Right ventricle myocardium inferior (tissue), 1 donor: ENCODE measurements around the gene NINL. TPM values are rescaled to one million over a fixed set of nuclear protein-coding genes. Genes with fewer than 3 reads are reported as not detected.
"Not testable (repeated sequence)": the region's sequence is repeated elsewhere in the genome, so short reads cannot be mapped to it uniquely, and the experiment has no call there.

ENCODE experiments used
- ATAC-seq: fragments of 200-7000 bp; cut with Tn5 transposase; one replicate; pipeline ENCODE4 v1.9.1; 2020; ENCODE audit warnings: mild to moderate bottlenecking, moderate library complexity
- DNase-seq: peaks from one replicate; pipeline ENCODE4 v3.0.0; 2021; ENCODE audit errors: missing footprints
- intact Hi-C: fragments of 100-400 bp; cut with DNase I; formaldehyde crosslinking; loops from one replicate; pipeline ENCODE4 v1.11.0; 2022
- total RNA-seq: library from RNA; stranded (reverse); fragmentation: NEBNext Ultra II Directional; extraction: Animal tissue kit (Norgen Biotek cat#: 25700); gene quantifications from one replicate; pipeline ENCODE4 v1.2.1, GENCODE V29; 2021
- donor health status: DM: no; HTN: yes; CAD: no; lungs with severe emphysema.

Gene NINL
- total RNA-seq, 1 donor from 2014 or later: 7.8 TPM

DNA sequence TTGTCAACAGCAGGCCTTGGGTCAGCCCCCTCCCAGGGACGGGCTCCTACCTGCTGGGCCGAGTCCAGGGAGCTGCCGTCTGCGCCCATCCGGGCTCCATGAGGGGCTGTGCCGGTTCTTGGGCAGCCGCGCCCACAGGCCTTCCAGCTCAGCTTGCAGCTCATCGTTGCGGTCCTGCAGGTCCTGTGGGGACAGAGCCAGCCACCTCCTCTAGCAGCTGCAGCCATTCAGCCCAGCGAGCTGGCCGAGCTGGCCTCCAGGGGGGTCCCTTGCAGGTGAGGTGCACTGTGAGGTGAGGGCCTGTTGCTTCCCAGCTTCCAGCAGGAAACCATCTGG, 103.4 kb downstream of the NINL start:
- intact Hi-C loops: loop anchor here (10.0 kb wide), 1 partner anchor 63 kb away; no protein-coding TSS in a partner anchor
- DNase-seq (peak; percentile 13), ATAC-seq (no peak)

DNA sequence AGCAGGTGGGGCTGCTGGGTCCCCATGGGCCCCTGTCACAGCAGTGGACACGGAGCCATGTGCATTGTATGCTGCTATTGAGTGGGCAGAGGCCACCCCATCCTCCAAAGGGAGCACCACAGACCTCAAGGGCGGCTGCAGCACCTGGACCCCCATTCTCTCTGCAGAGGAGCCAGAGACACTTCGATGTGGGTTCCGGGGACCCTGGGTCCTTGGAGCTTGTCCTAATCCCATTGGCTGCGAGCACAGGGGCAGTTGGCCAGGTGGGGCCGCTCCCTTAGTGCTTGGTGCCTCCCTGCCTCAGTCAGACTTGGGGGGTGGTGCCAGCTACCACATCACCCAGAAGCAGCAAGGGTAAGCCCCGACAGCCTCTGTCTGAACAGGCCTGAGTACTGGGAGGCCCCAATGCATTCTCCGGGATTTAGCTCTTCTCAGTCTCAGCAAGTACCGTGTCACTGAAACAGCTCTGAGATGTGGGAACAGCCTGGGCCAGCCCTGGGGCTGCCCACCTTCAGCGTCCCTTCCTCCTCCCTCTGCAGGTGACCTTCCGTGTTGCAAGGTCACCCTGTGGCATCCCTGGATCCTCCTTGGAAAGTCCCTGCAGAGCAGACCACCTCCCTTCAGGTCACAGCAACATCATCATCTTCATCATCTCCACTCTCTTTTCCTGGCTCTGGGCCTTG, 104.0 kb downstream of the NINL start:
- intact Hi-C loops: loop anchor here (10.0 kb wide), 1 partner anchor 63 kb away; no protein-coding TSS in a partner anchor
- DNase-seq (peak; percentile 55), ATAC-seq (no peak)

- no peak for ATAC-seq
- intact Hi-C loops: loop anchor here (10.0 kb wide), 1 partner anchor 64 kb away; no protein-coding TSS in a partner anchor
- DNase-seq: peak; percentile 49
Observed at GRCh38 chr20:25480797-25481196, 104.5 kb downstream of the NINL start.

DNA sequence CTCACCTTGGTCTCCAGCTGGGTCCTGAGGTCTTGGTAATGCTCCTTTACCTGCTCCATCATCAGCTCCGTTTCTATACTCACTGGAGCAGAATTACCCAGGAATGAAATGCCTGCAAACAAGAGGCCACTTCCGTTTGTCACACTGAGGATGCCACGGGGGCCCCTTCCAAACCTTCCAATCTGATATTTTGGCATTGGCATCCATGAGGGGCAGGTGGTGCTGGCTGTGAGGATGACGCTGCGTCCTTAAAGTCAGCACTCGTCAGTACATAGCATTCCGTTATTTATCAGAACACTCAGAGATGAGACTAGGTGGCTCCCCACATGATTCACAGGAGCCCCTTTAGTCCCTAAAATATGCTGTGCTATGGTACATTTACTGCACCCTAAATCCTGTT, 105.2 kb downstream of the NINL start:
- DNase-seq (no peak), ATAC-seq (no peak)
- intact Hi-C loops: loop anchor here (10.0 kb wide), 1 partner anchor 65 kb away; no protein-coding TSS in a partner anchor

DNA sequence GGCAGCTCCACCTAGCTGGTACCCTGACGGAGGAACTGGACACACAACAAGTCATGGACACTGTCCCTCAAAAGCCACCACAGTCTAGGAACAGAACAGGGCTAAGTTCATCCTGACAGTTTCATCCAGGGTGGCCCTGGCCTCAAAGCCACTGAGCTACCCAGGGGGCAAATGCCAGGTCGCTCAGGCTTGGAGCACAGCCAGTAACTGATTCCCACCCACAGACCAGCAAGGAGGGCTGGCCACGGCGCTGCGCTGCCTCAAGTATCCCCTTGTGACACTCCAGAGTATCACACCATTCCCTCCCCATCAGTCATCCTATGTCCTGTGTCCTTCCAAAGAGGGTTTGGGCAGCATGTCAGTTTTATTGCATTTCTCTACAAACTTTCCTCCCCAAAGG, 105.7 kb downstream of the NINL start:
- intact Hi-C loops: loop anchor here (10.0 kb wide), 1 partner anchor 65 kb away; no protein-coding TSS in a partner anchor

DNA sequence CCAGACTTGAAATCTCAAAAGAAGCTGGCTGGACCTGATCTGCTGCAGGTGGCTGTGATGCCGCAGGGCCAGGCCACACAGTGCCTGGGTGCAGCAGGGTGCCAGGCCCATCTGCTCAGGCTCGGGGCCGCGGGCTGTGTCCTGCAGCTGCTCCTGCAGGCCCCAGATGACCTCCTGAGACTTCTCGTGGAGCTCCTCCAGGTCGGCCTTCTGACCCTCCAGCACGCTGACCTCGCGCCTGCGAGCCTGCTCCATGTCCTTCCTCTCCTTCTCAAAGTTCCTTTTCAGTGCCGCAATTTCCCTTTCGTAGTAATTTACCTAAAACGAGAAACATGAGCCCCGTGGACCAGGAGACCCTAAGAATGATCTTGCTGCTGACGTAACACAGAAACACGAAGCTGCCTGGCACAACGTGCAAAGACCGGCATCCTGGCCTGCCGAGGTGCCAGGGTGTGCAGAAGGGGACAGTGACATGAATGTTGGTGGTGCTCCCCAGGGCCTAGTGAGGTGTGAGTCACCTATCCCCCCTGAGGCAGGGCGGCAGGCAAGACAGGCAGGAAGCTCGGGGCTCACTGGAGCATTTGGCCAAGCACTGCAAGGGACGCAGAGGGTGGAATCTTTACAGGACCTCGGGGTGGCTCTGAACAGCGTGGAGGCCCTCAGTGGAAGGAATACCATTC, 106.3 kb downstream of the NINL start:
- ATAC-seq: no peak
- no peak for DNase-seq
- intact Hi-C loops: no loop called here

More for the DNA sequence above, 105.7 kb downstream of the NINL start:
- DNase-seq: no peak
- ATAC-seq: no peak

- ATAC-seq (no peak), DNase-seq (no peak)
- intact Hi-C loops: no loop called here
Observed at GRCh38 chr20:25477014-25477882, 108.1 kb downstream of the NINL start.

GRCh38 chr20:25476106-25477013, 109.0 kb downstream of the NINL start:
- intact Hi-C loops: no loop called here
- DNase-seq: peak; percentile 54
- peak; percentile 29 for ATAC-seq

DNA sequence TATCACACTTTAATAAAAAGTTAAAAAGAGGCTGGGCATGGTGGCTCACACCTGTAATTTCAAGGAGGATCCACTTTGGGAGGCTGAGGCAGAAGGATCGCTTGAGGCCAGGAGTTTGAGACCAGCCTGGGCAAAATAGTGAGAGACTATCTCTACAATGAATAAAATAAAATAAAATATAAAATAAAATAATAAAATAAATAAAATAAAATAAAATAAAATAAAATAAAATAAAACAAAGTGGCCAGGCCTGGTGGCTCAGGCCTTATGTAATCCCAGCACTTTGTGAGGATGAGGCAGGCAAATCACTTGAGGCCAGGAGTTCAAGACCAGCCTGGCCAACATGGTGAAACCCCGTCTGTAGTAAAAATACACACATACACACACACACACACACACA, 112.0 kb downstream of the NINL start:
- DNase-seq: peak; percentile 0
- ATAC-seq, intact Hi-C loops: not testable (repeated sequence)

- intact Hi-C loops: no loop called here
- DNase-seq: peak; percentile 23
- ATAC-seq: no peak
Observed at GRCh38 chr20:25471020-25471419, 114.3 kb downstream of the NINL start.

- DNase-seq (peak; percentile 11), ATAC-seq (no peak)
- intact Hi-C loops: no loop called here
Observed at GRCh38 chr20:25470045-25470444, 115.3 kb downstream of the NINL start.

DNA sequence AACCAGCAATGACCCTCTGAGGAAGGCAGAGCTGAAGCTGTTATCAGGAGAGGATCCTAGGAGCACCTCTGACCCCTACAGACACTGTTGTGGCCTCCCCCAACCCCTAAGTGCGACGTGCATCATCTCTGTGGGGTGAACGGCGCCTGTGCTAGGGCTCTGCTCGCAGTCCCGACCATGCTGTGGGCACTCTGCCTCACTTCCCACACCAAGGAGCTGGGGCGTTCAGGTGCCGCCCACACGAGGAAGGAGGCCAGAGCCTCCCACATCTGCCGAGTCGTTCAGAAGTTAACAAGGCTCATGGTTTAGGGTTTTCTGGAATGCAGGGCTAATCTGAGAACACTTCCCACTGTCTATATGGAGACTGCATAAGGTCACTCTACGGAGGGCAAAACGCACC, 115.8 kb downstream of the NINL start:
- DNase-seq (peak; percentile 50), ATAC-seq (no peak)
- intact Hi-C loops: no loop called here

DNA sequence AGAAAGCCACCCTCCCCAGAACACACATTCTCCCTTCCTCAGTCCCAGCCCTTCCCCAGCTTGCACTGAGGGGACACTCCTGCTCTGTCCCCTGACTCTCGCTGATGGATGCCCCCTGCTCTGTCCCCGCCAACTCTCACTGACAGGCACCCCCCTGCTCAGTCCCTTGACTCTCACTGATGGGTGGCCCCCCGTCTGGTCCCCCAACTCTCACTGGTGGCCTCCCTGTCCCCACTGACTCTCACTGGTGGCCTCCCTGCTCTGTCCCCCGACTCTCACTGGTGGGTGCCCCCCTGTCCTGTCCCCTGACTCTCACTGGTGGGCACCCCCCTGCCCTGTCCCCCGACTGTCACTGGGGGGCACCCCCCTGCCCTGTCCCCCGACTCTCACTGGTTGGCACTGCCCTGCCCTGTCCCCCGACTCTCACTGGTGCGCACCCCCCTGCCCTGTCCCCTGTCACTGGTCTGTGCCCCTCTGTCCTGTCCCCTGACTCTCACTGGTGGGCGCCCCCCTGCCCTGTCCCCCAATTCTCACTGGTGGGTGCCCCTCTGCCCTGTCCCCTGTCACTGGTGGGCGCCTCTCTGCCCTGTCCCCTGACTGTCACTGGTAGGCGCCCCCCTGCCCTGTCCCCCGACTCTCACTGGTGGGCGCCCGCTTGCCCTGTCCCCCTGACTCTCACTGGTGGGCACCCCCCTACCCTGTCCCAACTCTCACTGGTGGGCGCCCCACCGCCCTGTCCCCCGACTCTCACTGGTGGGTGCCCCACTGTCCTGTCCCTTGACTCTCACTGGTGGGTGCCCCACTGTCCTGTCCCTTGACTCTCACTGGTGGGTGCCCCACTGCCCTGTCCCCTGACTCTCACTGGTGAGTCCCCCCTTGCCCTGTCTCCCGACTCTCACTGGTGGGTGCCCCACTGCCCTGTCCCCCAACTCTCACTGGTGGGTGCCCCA, 116.9 kb downstream of the NINL start:
- intact Hi-C loops: no loop called here
- DNase-seq (peak; percentile 46), ATAC-seq (no peak)

- no peak for DNase-seq
- intact Hi-C loops: no loop called here
Observed at GRCh38 chr20:25467441-25467840, 117.9 kb downstream of the NINL start.

GRCh38 chr20:25466846-25467245, 118.5 kb downstream of the NINL start:
- intact Hi-C loops: no loop called here

More at GRCh38 chr20:25467441-25467840, 117.9 kb downstream of the NINL start:
- ATAC-seq: no peak

DNA sequence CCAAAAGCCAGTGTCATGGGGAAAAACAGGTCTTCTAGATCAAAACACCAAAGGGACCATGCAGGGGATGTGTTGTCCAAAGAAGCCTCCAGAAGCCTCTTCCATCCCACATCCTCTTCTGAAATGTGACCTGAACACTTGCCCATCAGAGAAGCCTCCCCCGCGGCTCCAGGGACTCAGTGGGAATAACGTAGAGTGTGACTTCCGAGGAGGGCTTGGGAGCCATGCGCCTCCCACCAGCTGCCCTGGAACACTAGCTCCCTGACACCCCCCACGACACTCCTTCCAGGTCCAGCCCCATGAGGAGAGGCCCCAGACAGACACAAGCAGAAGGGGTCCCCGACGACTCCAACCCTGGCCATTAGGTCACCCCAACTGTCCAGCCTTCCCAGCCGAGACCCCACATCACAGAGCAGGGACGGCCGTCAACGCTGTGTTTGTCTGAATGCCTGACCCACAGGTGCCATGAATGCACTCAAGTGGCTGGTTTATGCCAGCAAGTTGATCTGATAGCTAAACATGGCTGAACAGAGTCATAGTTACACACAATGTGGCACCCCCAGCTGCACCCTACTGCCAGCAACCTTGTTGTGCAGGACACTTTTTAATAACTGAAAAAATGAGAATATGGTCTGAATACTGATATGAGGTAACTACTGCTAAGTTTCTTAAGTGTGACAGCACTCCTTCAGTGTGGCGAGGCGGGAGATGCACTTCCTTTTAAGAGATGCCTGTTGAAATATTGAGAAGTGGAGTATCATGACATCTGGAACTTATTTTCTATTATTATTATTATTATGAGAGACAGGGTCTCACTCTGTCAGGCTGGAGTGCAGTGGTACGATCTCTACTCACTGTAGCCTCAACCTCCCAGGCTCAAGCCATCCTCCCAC, 119.8 kb downstream of the NINL start:
- no peak for ATAC-seq
- DNase-seq: no peak
- intact Hi-C loops: no loop called here

More at GRCh38 chr20:25466846-25467245, 118.5 kb downstream of the NINL start:
- DNase-seq (no peak), ATAC-seq (no peak)
